Activated CD8-positive, alpha-beta T cell treated with anti-CD3 and anti-CD28 coated beads for 36 hours (primary cell): ENCODE data around the gene UPF2. TPM values are rescaled to one million over a fixed set of nuclear protein-coding genes. Genes with fewer than 3 reads are reported as not detected.

ENCODE experiments used
- ATAC-seq: fragments of 200-7000 bp; cut with Tn5 transposase; one replicate; pipeline ENCODE4 v1.10.0; 2021; ENCODE audit warnings: mild to moderate bottlenecking, moderate library complexity
- CTCF ChIA-PET: fragments of 350-600 bp; sonication (Branson Sonifier 250); formaldehyde crosslinking; loops from one replicate; lab custom pipeline; 2021; ENCODE audit warnings: antibody characterized with exemption; lab: Charles Lee
- POLR2A ChIA-PET: fragments of 350-600 bp; sonication (Branson Sonifier 250); formaldehyde crosslinking; loops from one replicate; lab custom pipeline; 2021; ENCODE audit warnings: antibody characterized with exemption; lab: Charles Lee
- DNase-seq: peaks from one replicate; pipeline ENCODE4 v3.0.0-alpha.2; 2020
- H3K27ac Mint-ChIP-seq: one replicate; pipeline ENCODE4 v1.8.0; 2021; ENCODE audit warnings: mild to moderate bottlenecking, mixed read lengths
- H3K27me3 Mint-ChIP-seq: one replicate; pipeline ENCODE4 v1.8.0; 2021; ENCODE audit warnings: mixed read lengths
- H3K36me3 Mint-ChIP-seq: one replicate; pipeline ENCODE4 v1.8.0; 2021; ENCODE audit warnings: low read depth, mixed read lengths
- H3K4me1 Mint-ChIP-seq: one replicate; pipeline ENCODE4 v1.8.0; 2021; ENCODE audit warnings: low read depth, mixed read lengths
- H3K4me3 Mint-ChIP-seq: one replicate; pipeline ENCODE4 v1.8.0; 2021; ENCODE audit warnings: mild to moderate bottlenecking, moderate library complexity, mixed read lengths
- H3K9me3 Mint-ChIP-seq: one replicate; pipeline ENCODE4 v1.8.0; 2021; ENCODE audit warnings: mixed read lengths
- CTCF ChIP-seq: fragments of 200-600 bp; IDR thresholded peaks from one replicate; pipeline ENCODE4 v1.8.0; 2022; ENCODE audit warnings: antibody characterized with exemption, mild to moderate bottlenecking
- intact Hi-C: fragments of 100-400 bp; cut with micrococcal nuclease; formaldehyde crosslinking; loops from one replicate; pipeline ENCODE4 v1.10.0; 2022
- total RNA-seq, 2 experiments: library from RNA; stranded (reverse); gene quantifications; one replicate each; pipeline ENCODE4 v1.2.3, GENCODE V29; 2021

UPF2 gene
- total RNA-seq, 2 experiments from 2014 or later = 27.9 to 29.4 TPM

GRCh38 chr10:11870461-11870780, 172.2 kb downstream of the UPF2 start:
- Mint-ChIP-seq H3K27me3 (peaks cover 5% of the 10 kb centered on the region), H3K4me3 (no peak overlapping the region), H3K36me3 (no peaks in the 10 kb centered on the region), H3K4me1 (peaks cover 24% of the 10 kb centered on the region), H3K27ac (no peak overlapping the region), H3K9me3 (no peaks in the 10 kb centered on the region)
- TF ChIP-seq CTCF = no peak
- intact Hi-C loops = no loop called here
- ChIA-PET CTCF (no interaction called here), POLR2A (no interaction called here)
- DNase-seq (no peak), ATAC-seq (no peak)

Other genes with a start within 250 kb of the UPF2 start
- gene PROSER2, start 219.5 kb downstream of the UPF2 start, total RNA-seq = 1 to 10 TPM; 1.1 to 1.7 TPM
- 10 to 100 TPM; 13.1 to 13.5 TPM for gene DHTKD1, start 26.1 kb upstream of the UPF2 start, total RNA-seq
- gene SEC61A2, start 86.9 kb upstream of the UPF2 start, total RNA-seq = 10 to 100 TPM; 10.8 to 12.0 TPM
- gene NUDT5, start 153.1 kb upstream of the UPF2 start, total RNA-seq = 10 to 100 TPM; 95.9 to 98.6 TPM
- 100 to 1,000 TPM; 123 to 125 TPM for gene CDC123, start 153.4 kb upstream of the UPF2 start, total RNA-seq